Small intestine (tissue), 7 donors: ENCODE results near the gene SELENOM. TPM values are rescaled to one million over a fixed set of nuclear protein-coding genes. Genes with fewer than 3 reads are reported as not detected.
A peak's percentile ranks its signal among the peaks of the same experiment; 100 is the strongest.
"Not testable (repeated sequence)": the region's sequence is repeated elsewhere in the genome, so short reads cannot be mapped to it uniquely, and the experiment has no call there.

Experiments used
- DNase-seq, 2 donors: peaks; one replicate each; pipeline versions ENCODE4 v3.0.0 to v3.0.0-alpha.2; 2013
- FAIRE-seq: peaks from 2 replicates; lab custom pipeline; 2012; peaks lifted over from hg19 to GRCh38; lab: Jason Lieb, UNC
- H3K27ac ChIP-seq, 3 donors: one replicate each; pipeline ENCODE4 v1.5.1; 2013; ENCODE audit warnings: low read length in 2 of 3, mild to moderate bottlenecking in 2 of 3, control low read depth in 1 of 3, inconsistent platforms in 1 of 3, low read depth in 1 of 3, moderate library complexity in 1 of 3
- H3K27me3 ChIP-seq, 3 donors: one replicate each; pipeline ENCODE4 v1.6.1; 2013; ENCODE audit warnings: low read length in 3 of 3, inconsistent platforms in 1 of 3; ENCODE audit not compliant: control insufficient read depth in 3 of 3, insufficient read depth in 3 of 3
- H3K36me3 ChIP-seq, 3 donors: one replicate each; pipeline ENCODE4 v1.6.1; 2013; ENCODE audit warnings: low read length in 3 of 3, inconsistent platforms in 1 of 3, low read depth in 1 of 3, mild to moderate bottlenecking in 1 of 3, moderate library complexity in 1 of 3; ENCODE audit not compliant: control insufficient read depth in 3 of 3, insufficient read depth in 2 of 3
- H3K4me1 ChIP-seq, 3 donors: one replicate each; pipeline ENCODE4 v1.6.1; 2013; ENCODE audit warnings: low read length in 2 of 3, inconsistent platforms in 1 of 3, low read depth in 1 of 3, mild to moderate bottlenecking in 1 of 3, moderate library complexity in 1 of 3; ENCODE audit not compliant: control insufficient read depth in 3 of 3, insufficient read depth in 2 of 3
- H3K4me3 ChIP-seq, 3 donors: one replicate each; pipeline ENCODE4 v1.5.1; 2013; ENCODE audit warnings: low read length in 3 of 3, control low read depth in 1 of 3, inconsistent platforms in 1 of 3, low read depth in 1 of 3, mild to moderate bottlenecking in 1 of 3, moderate library complexity in 1 of 3
- H3K9me3 ChIP-seq, 2 donors: one replicate each; pipeline ENCODE4 v1.6.1; 2013; ENCODE audit warnings: low read depth in 1 of 2, low read length in 1 of 2; ENCODE audit not compliant: control insufficient read depth in 2 of 2, insufficient read depth in 1 of 2
- WGBS, 3 donors: extraction: QIAGEN DNeasy Blood & Tissue Kit; methylation state at CpG; one replicate each; pipeline ENCODE4 v1.1.7; 2013; 5-methylcytosine and 5-hydroxymethylcytosine counted together
- polyA plus RNA-seq, 4 donors: library from polyadenylated mRNA; stranded (reverse) in 3 of 4; unstranded in 1 of 4; fragments of 200-250 nt in 3 of 4; fragments of 120-200 nt in 1 of 4; gene quantifications; one replicate each; pipeline versions ENCODE4 v1.2.1 to v1.2.3, GENCODE V29; 2013
- donor health status: healthy with polysubstance abuse.
- donor health status: control.
- donor health status: control.
- donor health status: Bipolar disorder and iron deficiency.
- donor health status: healthy.

SELENOM gene
- polyA plus RNA-seq, 4 donors = 14.8 to 163 (median 69.2) TPM

DNA sequence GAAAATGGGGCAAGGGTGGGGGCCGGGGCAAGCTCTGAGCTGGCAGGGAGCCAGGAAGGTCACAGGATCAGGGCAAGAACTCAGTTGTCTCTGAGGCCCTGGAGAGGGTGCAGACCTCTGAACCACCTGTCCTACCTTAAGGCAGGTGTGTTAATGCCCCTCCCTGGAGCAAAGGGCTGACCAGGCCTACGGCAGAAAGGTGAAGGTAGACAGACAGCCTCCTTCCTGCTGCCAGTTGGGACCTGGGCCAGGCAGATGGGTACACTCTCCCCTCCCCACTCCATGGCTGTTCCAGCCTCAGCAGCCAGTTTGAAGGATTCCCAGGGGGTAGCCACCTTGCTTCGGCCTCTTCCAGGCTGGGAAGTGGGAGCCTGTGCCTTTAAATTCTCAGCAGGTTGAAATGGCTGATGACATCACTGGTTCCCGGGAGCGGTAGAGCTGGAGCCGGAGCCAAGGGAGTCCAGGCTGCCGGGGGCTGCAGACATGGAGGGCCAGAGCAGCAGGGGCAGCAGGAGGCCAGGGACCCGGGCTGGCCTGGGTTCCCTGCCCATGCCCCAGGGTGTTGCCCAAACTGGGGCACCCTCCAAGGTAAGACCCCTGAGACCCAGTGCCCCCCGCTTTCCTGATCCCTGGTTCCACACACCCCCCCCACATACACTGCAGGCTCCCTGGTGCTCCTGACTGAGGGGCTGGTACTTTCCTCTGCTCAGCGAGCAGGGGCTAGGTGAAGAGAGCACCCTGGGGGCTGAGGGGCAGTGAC lies 15.3 kb upstream of the SELENOM start, which contains the start of gene INPP5J:
TSS of gene INPP5J (plus strand) at position 435 of the 760 bp plus-strand sequence. CDS start at position 484, 49 bp downstream.
- no peaks in the 10 kb centered on the region for H3K27me3 ChIP-seq
- peak; percentile 94 to 95 for DNase-seq
- peak within 1 kb of the TSS; percentile 88 to 95 (median 92) for H3K27ac ChIP-seq
- H3K9me3 ChIP-seq = no peaks in the 10 kb centered on the region
- H3K36me3 ChIP-seq = peaks cover 0 to 30% (median 0%) of the 10 kb centered on the region in 3 donors
- peak within 1 kb of the TSS; percentile 49 to 77 (median 71) for H3K4me3 ChIP-seq
- 9 to 30% (median 15%) methylated on average over 10 of the region's 10 CpGs for WGBS, 3 donors
- peaks cover 0 to 33% (median 6%) of the 10 kb centered on the region in 3 donors for H3K4me1 ChIP-seq
- FAIRE-seq = no peak

DNA sequence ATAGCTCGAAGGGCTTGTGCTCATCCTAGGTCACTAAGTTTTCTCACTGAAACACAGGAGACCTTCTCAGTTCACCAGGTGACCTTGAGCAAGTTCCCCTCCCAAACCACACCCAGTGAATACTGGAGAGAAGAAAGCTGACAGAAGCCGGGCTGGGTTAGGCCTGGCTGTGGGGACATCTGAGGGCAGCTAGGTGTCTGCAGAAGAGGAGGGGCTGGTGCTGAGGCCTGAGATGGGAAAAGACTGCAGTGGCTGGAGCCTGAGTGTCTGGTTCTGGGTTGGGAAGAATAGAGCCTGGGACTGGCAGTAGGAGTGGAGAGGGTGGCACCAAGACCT lies 14.8 kb upstream of the SELENOM start:
- Histone ChIP-seq H3K27ac (peak overlapping the region; percentile 88 to 95 (median 92)), H3K36me3 (peaks cover 0 to 24% (median 0%) of the 10 kb centered on the region in 3 donors), H3K27me3 (no peaks in the 10 kb centered on the region), H3K9me3 (no peaks in the 10 kb centered on the region), H3K4me3 (no peak overlapping the region), H3K4me1 (peaks cover 0 to 33% (median 4%) of the 10 kb centered on the region in 3 donors)
- 14 to 59% (median 24%) methylated on average over 2 of the region's 2 CpGs for WGBS, 3 donors
- DNase-seq = no peak
- FAIRE-seq = no peak

DNA sequence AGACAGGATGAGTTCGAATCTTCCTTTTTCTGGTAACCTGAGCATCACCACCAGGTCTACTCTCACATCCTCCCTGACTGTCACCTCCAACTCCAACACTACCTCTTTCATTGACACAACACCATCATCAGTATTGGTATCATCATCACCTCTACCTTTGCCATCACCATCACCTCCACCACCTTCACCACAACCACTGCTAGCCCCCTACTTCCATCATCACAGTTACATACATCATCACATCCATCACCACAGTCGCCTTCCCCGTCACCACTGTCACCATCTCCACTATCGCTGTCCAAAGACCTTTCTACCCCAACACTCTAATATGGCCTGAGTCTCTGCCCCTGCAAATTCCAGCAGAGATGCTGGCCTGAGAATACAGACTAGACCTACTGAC lies 14.0 kb upstream of the SELENOM start:
- Histone ChIP-seq H3K27me3 (no peaks in the 10 kb centered on the region), H3K9me3 (no peaks in the 10 kb centered on the region), H3K4me1 (peaks cover 0 to 33% (median 4%) of the 10 kb centered on the region in 3 donors), H3K4me3 (no peak overlapping the region), H3K27ac (peak overlapping the region in 2 of 3 donors; percentile 92 to 95), H3K36me3 (peaks cover 0 to 17% (median 0%) of the 10 kb centered on the region in 3 donors)
- DNase-seq (no peak), FAIRE-seq (no peak)
- WGBS, 3 donors = 96 to 97% (median 96%) methylated on average over 4 of the region's 4 CpGs

DNA sequence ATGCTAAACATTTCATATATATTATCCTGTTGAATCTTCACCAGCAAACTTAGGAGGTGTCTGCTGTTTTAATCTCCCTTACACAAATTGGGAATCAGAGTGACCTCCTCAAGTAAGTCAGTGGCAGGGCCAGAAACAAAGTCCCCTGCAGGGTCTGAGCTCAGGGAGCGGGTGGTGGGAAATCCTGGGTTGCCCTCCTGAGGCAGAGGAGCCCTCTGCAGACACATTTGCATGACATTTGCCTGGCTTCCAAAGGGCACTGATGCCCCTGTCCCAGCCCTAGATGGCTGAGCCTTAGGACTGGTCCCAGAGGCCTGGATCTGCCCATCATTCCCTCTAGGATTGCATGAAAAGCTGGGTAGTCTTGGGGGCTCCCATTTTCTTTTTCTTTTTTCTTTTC lies 13.3 kb upstream of the SELENOM start:
- Histone ChIP-seq H3K27ac (no peak overlapping the region), H3K4me1 (peaks cover 0 to 33% (median 4%) of the 10 kb centered on the region in 3 donors), H3K9me3 (no peaks in the 10 kb centered on the region), H3K27me3 (no peaks in the 10 kb centered on the region), H3K36me3 (peaks cover 0 to 10% (median 0%) of the 10 kb centered on the region in 3 donors), H3K4me3 (no peak overlapping the region)
- DNase-seq (no peak), FAIRE-seq (no peak)
- 92 to 100% (median 94%) methylated on average over 1 of the region's 1 CpG for WGBS, 3 donors

DNA sequence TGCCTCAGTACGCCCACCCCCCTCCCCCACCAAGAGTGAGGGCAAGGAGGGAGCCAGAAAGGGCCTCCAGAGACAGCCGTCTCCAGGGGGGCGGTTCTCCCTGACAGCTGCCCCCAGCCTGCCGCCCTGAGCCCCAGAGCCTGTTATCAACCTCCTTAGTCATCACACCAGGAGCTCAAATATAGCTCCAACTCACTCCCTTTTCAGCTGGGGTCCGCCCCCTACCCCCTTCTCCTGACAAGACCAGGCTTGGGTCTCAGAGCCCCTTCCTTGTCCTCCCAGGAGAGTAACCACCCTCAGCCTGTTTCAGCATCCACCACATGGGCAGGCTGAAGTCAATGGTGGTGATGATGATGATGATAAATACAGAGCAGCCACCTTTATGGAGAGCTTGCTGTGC lies 12.9 kb upstream of the SELENOM start:
- DNase-seq (no peak), FAIRE-seq (no peak)
- Histone ChIP-seq H3K9me3 (no peaks in the 10 kb centered on the region), H3K27ac (no peak overlapping the region), H3K36me3 (peaks cover 0 to 6% (median 0%) of the 10 kb centered on the region in 3 donors), H3K4me3 (no peak overlapping the region), H3K4me1 (peaks cover 0 to 33% (median 4%) of the 10 kb centered on the region in 3 donors), H3K27me3 (no peaks in the 10 kb centered on the region)
- WGBS, 3 donors = 70 to 82% (median 76%) methylated on average over 5 of the region's 5 CpGs

DNA sequence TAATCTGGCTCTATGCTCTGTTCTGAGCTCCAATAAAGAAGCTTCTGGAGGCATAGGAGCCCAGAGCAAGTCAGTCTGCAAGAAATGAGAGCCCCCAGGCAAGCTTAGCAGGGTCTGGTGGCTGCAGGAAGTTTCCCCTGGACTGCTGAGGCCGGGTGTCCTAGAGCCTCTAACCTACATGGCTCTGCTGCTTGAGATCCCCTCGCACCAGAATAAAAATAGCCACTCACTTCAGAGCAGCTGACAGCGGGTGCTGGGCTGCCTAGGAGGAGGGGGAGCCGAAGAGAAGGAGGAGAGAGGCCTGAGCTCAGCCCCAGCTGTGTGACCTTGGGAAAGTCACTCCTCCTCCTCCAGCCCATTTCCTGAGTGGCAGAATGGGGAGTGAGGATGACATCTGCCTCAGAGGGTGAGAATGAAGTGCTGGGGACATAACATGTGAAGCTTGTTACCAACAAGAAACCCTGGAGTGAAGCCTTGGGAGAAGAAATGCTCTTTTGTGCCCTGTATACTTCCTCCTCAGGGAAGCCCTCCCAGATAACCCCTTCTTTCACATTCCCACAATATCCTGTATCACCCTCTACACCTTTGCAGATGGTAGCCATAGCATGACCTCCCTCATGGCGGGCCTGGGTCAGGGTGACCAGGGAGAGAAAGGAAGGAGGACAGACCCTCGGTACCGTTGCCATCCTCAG lies 11.8 kb upstream of the SELENOM start:
- peaks cover 0 to 28% (median 4%) of the 10 kb centered on the region in 3 donors for H3K4me1 ChIP-seq
- FAIRE-seq (no peak), DNase-seq (no peak)
- H3K4me3 ChIP-seq = no peak overlapping the region
- peak overlapping the region in 1 of 3 donors; percentile 59 for H3K27ac ChIP-seq
- no peaks in the 10 kb centered on the region for H3K9me3 ChIP-seq
- no peaks in the 10 kb centered on the region for H3K27me3 ChIP-seq
- peaks cover 0 to 2% (median 0%) of the 10 kb centered on the region in 3 donors for H3K36me3 ChIP-seq
- WGBS, 3 donors = 73 to 83% (median 76%) methylated on average over 6 to 7 of the region's 7 CpGs

DNA sequence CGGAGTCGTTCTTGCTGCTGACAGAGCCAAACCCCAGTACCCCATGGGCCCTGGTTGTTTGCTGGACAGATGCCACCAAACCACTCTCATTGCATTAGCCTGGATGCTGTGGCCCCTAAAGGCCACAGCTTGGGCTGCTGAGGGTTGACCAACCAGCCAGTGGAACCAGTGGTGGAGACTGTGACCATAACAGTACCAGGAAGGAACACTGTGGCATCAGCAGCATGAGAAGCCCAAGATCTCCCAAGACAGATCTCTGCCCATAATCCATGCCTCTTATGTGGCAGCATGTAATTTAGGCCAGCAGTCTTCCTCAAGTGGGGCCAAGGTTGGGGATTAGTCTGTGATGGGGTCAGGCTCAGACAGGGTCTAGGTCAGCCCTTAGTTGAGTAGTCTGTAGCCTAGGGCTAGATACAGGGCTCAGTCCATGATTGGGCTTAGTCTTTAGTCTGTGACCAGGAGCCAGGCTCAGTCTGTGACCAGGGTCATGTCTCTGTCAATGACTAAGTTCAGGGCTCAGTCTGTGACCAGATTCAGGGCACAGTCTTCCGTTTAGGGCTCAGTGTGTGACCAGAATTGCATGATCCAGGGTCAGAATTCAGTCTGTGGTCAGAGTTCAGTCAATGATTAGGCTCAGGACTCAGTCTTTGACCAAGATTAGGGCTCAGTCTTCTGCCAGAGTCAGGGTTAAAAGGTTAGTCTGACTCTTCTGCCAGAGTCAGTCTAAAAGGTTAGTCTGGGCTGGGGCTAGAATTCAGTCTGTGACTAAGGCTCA lies 10.9 kb upstream of the SELENOM start:
- Histone ChIP-seq H3K27ac (peak overlapping the region in 1 of 3 donors; percentile 59), H3K36me3 (no peaks in the 10 kb centered on the region), H3K9me3 (no peaks in the 10 kb centered on the region), H3K4me3 (no peak overlapping the region), H3K4me1 (peaks cover 0 to 20% (median 4%) of the 10 kb centered on the region in 3 donors), H3K27me3 (no peaks in the 10 kb centered on the region)
- DNase-seq = peak in 1 of 2 donors; percentile 90
- FAIRE-seq = no peak
- WGBS, 3 donors = 65 to 77% (median 67%) methylated on average over 3 of the region's 3 CpGs

DNA sequence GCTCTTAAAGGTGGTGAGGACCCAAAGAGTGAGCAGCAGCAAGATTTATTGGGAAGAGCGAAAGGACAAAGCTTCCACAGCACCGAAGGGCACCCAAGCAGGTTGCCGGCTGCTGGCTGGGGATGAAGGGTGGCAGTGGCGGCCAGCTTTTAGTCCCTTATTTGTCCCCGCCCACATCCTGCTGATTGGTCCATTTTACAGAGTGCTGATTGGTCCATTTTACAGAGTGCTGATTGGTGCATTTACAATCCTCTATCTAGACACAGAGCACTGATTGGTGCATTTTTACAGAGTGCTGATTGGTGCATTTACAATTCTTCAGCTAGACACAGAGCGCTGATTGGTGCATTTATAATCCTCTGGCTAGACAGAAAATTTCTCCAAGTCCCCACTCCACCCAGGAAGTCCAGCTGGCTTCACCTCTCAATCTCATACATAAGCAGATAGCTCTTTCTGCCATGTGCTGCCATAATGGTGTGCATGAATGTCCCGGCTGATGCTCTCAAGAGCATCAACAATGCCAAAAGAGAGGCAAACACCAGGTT lies 5.3 kb upstream of the SELENOM start:
- not testable (repeated sequence) for H3K27ac ChIP-seq, DNase-seq, H3K4me1 ChIP-seq, FAIRE-seq, H3K4me3 ChIP-seq, H3K9me3 ChIP-seq, H3K36me3 ChIP-seq, H3K27me3 ChIP-seq
- whole genome bisulfite sequencing, 3 donors = 91 to 95% (median 92%) methylated on average over 7 of the region's 7 CpGs
